HG03439 (cell line): ENCODE results near the gene CNOT1.

Source experiments
- ATAC-seq: cut with Tn5 transposase; IDR thresholded peaks from one replicate; pipeline ENCODE4 v1.9.1; 2021; ENCODE audit warnings: mild to moderate bottlenecking, moderate library complexity; ENCODE audit not compliant: unreplicated experiment

Gene CNOT1

DNA sequence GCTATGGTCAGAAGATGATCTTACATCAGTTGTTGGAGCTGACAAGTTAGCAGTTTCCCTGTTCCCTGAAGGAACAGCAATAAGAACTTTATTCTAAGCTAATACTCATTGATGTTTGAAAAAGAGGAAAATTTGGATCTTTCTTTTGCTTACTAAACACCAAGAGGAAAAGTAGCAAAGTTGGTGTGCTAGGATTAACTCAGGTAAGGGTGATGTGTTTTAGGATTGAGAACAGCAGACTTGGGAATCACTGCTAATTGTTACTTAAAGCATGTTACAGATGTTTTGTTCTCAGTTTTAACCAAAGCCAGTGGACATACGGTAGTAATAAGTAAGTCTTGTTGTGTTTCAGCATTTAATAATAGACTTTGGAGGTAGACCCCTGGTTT, 110.7 kb downstream of the CNOT1 start:
- no peak for ATAC-seq

DNA sequence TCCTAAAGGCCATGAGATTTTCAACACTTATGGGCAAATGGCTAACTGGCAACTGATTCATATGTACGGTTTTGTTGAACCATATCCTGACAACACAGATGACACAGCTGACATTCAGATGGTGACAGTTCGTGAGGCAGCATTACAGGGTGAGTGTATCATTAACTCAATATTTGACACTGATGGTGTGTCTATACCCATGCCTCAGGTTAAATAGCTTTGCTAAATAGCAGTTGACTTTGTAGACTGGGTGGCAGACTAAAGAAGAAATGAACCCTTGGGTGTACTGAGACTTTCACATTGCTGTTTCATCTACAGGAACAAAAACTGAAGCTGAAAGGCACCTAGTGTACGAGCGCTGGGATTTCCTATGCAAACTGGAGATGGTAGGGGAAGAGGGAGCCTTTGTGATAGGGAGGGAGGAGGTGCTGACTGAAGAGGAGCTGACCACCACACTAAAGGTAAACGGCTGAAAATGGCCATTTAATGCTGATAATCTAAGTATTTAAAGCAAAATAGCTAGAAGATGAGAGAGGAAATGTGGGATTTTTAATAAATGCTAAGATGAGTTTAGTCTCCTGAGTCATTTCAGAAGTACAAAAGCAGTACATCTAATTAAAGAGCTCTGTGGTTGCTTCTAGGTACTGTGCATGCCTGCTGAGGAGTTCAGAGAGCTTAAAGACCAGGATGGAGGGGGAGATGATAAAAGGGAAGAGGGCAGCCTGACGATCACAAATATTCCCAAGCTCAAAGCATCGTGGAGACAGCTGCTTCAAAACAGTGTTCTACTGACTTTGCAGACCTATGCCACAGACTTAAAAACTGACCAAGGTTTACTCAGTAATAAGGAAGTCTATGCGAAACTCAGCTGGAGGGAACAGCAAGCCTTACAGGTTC, 111.3 kb downstream of the CNOT1 start:
- peak; percentile 38 for ATAC-seq

DNA sequence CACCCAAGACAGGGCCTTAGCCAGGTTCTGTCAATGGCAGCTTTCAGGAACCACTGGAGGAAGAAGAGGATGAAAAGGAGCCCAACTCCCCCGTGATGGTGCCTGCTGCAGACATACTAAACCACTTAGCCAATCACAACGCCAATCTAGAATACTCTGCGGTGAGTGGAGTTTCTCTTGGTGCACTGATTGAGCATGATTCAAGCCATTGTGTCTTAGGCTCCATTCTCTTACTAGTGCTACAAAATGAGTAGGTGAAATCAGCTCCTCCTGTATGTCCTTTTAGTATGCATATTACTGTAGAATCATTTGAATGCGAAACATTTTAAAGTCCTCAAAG, 112.9 kb downstream of the CNOT1 start:
- no peak for ATAC-seq

DNA sequence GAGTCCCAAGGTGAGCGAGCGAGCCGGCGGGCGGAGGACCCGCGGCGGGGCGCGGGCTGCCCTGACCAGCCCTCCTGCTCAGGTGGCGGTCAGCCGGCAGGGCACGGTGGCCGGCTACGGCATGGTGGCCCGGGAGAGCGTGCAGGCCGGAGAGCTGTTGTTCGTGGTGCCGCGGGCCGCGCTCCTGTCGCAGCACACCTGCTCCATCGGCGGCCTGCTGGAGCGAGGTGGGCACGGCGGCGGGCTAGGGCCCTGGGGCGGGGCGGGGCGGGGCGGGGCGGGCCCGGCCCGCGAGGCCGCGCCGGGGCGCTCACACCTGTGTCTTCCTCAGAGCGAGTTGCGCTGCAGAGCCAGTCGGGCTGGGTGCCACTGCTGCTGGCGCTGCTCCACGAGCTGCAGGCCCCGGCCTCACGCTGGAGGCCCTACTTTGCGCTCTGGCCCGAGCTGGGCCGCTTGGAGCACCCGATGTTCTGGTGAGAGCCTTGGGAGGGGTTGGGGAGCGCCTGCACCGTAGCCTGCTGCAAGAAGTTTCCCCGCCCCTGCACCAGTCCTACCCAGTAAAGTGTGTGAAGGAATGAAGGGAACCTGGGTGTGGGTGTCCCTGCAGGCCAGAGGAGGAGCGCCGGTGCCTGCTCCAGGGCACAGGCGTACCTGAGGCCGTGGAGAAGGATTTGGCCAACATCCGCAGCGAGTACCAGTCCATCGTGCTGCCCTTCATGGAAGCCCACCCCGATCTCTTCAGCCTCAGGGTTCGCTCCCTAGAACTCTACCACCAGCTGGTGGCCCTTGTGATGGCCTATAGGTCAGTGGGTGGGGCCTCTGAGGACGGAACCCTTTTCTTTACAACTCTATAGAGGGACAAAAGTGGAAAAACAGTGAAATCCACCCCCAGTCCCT, 113.5 kb downstream of the CNOT1 start:
- peak; percentile 31 for ATAC-seq

DNA sequence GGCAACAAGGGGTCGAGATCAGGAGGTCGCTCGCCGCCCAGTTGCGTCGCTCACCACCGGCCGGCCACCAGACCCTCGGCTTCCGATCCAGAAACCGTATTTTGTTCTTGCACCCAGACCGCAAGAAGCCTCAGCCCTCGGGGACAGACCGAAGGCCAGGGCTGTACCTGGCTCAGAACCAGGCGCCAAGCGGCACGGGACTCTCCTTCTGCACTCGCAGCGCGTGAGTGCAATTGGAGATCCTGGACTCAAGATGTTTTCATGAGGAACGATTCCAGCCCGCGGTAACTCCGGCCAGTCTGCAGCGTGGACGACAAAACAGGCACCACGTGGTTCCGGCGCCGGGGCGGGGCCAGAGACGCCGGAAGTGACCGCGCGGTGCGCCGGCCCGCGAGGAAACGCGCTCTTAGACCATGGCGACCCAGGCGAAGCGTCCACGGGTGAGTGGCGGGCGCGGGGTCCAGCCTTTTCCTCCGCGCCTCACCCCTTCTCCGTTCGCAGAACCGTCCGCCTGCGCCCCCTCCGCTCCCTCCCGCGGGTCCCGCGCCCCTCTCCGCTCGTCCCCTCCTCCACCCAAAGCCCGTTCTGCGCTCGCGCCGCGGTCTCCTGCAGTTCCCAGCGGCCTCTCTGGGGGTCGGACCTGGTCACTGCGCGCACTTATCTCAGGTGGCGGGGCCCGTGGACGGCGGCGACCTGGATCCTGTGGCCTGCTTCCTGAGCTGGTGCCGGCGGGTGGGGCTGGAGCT, 114.3 kb downstream of the CNOT1 start, which contains the start of gene SETD6:
Gene SETD6 (plus strand): TSS at position 393 of the 746 bp plus-strand sequence. CDS start 21 bp downstream, at position 414.
- peak; percentile 79 for ATAC-seq

DNA sequence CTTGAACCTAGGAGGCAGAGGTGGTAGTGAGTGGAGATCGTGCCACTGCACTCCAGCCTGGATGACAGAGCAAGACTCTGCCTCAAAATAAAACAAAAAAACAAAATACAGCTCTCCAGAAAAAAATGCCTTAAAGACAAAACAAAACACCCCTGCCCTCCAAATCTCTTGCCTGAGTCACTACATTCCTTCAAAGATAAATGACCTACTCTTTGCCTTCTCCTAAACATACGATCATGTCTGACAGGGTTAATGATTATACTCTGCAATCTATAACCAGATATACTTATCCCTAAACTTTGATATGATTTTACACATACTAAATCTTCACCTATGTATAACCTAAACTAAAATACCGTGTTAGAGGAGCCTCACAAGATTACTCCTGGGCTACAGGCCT, 115.8 kb downstream of the CNOT1 start:
- no peak for ATAC-seq

DNA sequence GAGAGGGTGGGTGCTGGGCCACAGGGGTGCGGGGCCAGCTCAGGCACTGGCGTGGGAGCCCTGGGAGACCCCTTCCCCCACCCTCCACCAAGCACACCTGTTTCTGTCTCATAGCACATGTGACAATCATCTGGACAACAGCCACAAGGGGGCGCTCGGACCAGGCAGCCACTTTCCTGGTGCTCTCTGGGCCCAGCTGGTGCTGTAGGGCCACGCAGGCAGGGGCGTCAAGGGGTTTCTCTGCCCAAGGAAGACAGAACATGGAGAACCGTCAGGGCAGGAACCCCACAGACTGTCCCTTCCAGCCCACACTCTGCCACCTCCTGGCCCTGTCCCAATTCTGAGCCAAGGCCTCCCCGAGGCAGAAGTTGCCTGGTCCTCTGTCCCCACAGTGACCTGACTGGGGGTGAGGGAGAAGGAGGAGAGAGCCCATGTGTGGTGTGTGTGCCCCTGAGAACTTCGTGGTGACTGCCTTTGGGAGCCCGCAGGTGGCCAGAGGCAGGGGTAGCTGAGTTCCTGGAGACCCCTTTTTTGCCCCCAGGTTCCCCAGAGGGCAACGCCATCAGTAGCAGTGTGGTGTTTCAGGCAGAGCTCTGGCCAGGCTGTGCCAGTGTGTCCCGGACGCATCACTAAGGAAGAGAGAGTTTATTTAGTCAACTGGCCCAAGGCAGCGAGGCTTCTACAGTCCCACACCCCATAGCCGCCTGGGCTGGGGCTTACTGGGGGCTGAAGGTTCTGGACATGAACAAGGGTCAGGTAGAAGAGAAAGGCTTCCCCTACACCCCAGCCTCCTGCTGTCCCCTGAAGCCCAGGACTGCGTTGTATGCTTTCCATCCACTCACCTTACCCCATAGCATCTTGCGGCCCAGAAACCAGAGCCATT, 117.5 kb downstream of the CNOT1 start:
- ATAC-seq = no peak

DNA sequence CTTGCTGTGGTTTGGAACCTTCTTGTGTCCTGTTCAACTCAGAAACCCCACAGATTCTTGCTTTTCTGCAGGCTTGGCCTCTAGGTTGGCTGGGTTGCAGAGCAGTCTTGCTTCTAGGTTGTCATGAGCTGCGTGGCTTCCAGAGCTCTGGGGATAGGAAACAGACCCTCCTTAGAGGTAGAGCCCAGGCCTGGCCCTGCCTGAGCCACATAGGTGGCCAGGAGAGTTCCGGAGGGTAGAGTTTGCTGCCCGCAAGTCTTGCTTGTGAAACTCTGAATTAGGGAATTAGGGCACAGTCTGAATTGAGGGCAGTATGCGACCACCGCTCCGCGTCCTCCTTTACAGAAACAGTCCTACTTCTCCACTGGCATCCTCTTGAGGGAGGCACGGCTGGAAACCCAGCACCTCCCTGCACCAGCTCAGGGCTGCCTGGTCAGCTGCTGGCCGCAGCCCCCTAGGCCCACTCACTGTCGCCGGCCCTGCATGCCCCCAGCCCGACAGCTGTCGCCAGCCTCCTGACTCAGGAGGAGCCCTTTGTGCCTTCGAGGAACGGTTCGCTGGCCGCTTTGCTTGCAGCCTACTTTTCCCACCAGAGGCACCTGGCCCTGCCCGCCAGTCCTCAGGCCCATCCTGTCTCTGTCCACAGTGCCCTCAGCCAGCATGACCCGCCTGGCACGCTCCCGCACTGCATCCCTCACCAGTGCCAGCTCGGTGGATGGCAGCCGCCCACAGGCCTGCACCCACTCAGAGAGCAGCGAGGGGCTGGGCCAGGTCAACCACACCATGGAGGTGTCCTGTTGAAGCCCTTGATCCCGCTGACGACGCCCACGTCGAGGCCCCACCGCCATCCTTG, 118.6 kb downstream of the CNOT1 start:
- ATAC-seq = no peak

DNA sequence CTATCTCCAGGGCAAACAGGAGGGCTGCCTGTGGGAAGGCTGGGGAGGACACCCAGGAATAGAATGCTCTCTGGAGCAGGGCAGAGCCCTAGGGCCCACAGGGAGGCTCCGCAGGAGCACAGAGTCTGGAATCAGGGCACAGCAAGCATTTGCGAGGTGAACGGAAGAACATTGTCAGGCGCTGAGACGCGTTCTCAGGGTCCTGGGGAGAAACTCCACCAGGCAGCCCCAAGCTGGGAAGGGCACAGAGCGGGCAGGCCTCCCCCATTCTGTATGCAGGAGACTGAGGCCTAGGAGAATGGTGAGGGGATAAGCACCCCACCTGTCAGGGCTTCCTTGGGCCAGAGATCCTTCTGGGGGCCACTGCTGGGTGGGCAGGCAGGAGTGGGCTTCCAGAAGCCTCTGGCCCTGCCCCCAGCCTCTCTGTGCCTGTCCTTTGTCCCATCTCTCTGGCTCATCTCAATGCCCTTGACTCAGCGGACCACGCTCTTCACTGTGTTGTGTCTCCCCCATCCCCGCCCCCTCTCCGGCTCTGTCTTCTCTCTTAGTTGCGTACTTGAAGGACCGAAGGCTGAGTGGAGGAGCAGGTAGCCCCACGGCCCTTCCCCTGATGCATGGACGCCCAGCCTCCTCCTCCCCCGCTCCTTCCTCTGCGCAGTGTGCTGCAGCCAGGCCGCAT, 119.4 kb downstream of the CNOT1 start:
- ATAC-seq = no peak

DNA sequence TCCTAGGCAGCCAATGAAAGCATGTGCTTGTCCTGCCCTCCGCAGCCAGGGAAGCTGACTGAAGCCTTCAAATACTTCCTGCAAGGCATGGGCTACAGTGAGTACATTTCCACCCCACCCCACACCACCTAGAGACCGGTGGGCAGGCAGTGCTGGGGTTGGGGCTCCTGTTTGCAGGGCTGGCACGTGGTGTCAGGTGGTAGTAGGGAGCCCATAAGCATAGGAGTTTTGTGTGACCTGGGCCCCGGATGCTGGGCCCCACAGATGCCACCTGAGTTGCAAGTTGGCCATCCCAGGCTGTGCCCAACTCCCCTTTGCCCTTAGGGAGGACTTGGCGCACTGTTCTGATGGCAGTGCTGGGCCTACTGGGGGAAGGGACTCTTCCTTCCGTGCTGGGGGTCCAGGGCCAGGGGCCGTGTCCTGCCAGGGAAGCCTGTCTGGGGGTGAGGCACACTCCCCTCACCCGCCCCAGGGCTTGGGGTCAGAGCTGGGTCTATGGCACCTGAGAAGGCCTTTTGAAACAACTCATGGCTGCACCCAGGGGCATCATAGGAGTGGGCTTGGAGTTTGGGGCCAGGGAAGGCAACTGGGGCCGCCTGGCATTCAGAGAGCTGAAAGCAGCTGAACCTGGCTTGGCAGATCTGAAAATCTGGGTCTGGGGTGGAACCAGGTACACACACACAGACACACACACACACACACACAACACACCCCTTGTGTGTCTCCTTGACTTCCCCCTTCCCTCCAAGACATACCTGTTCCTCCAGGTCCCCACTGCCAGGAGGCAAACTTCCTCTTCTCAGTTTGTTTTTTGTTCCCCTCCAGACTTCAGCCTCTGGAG, 120.2 kb downstream of the CNOT1 start:
- ATAC-seq = no peak

DNA sequence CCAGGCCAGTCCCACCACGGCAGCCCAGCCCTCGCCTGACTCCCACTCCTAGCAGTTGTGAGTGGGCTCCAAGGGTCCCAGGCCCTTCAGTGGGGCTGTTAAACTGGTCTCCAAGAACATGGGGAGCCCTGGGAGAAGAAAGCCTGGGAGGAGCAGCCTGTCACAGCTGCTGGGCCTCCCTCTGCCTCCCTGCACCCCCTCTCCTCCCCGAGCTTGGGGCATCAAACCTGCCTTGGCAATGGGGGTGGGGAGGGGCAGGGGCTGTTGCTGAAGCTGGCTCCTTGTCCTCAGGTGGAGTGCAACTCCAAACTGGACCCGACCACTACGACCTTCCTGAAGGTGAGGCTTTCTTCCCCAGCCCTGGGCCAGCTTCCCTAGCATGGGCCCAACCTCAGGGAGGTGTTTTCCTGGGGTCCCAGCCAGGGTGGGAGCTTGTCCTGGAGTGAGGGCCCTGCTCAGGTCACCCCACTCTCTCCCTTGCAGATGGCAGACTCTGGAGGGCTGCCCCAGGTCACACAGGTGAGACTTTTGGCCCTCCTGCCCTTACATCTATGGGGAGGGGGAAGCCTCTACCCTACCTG, 120.9 kb downstream of the CNOT1 start:
- no peak for ATAC-seq

DNA sequence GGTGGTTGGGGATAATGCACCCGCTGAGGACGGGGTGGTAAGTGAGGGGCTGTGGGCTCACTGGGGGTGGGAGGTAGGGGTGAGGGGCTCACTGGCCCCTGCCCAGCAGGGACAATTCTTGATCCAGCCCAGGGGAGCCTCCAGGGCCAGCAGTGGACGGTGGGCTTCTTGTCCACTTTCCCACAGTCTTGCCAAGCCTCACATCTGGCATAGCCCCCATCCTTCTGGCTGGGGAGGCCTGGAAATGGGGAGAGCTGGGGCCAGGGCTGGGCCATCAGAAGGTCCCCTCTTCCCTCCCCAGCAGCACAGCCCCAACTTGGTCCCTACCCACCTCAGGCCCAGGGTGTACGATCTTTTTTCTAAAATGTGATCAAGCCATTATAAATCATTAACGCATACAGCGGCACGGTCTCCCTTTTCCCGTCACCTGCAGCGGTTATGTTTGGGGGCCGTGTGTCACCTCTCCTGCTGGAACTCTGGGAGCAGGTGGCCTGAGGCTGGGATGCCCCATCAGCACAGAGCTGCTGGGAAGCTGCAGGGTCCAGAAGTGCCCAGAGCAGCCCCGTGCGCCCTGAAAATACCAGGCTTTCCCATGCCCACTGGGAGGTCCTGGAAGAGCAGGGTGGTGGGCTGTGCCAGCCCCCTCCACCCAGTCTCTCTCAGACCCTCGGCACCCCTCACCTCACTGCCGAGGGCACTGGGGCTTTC, 121.5 kb downstream of the CNOT1 start:
- ATAC-seq = no peak

DNA sequence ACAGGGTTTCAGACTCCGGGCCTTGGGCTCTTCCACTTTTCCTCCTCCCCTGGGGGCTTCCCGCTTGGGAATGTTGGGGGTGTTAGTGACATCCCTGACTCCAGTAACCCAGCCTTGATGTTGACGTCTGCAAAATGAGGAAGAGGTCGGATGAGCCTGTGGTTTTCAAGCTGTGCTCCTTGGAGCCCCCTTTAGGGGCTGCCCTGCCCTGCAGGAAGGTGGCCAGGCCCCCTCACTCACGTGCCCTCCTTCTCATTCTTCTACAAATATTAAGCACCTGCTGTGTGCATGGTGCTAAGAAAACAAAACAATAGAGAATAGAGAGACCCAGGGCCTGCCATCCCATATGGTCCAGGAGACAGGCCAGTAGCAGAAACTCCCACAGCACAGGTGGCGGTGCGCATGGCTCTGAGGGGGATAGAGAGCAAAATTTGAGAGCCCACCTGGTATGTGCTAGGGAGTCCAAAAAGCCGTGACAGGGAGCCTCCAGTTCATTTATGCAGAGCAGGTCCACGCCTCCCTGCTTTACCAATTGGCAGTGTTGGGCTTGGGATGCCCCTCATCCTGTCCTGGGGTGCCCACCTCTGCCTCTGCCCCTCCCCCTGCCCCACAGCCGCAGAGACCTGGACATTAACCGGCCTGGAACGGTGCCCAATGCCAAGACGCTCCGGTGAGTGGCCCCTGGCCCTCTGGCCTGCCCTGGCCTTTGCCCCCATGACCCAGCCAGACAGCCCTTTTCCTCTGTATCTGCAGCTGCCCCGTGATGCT, 122.2 kb downstream of the CNOT1 start:
- no peak for ATAC-seq

DNA sequence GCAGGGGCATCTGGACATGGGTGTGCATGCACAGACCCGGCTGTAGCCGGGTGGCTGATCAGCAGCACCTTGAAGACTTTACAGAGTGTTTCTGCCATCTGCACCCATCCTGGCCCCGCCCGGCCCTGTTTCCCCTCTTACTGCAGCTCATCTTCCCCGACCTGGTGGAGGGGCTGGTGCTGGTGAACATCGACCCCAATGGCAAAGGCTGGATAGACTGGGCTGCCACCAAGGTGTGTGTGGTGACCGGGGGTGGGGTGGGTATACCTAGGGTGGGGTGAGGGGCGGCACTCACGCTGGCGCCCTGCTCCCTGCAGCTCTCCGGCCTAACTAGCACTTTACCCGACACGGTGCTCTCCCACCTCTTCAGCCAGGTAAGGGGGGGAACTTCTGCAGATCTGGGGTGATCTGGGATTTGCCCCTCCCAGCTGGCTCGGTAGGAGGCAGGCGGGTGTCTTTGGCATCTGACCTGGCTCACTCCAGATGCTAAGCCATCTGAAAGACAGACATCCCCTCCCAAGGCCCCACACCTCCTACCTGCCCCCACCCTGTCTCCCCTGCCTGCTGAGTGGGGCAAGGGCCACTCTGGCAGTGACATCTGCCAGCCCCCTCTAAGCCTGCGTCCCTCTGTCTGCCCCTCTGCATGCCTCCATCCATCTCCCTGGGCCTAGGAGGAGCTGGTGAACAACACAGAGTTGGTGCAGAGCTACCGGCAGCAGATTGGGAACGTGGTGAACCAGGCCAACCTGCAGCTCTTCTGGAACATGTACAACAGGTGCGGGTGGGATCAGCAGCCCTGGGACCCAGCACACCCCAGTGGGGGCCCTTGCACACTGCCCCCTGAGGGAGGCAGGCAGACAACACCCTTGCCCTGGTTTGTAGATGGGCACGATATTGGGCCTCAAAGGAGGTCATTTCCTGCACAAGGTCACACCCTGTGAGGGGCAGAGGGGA, 123.1 kb downstream of the CNOT1 start:
- no peak for ATAC-seq
